AG10803 (cell line): ENCODE data around the gene GATA1.

ENCODE experiments used
- DNase-seq: peaks from one replicate; pipeline ENCODE4 v3.0.0; 2010; ENCODE audit warnings: low read depth
- H3K4me3 ChIP-seq: 2 replicates; pipeline ENCODE4 v1.5.1; 2011; ENCODE audit warnings: mild to moderate bottlenecking, low read length, control low read depth
- TF ChIP-seq, protein P1 (sequence below): conservative IDR thresholded peaks from 2 replicates; pipeline ENCODE4 v1.5.1; 2011; ENCODE audit warnings: mild to moderate bottlenecking, low read length, control low read depth, inconsistent platforms

Gene GATA1

DNA sequence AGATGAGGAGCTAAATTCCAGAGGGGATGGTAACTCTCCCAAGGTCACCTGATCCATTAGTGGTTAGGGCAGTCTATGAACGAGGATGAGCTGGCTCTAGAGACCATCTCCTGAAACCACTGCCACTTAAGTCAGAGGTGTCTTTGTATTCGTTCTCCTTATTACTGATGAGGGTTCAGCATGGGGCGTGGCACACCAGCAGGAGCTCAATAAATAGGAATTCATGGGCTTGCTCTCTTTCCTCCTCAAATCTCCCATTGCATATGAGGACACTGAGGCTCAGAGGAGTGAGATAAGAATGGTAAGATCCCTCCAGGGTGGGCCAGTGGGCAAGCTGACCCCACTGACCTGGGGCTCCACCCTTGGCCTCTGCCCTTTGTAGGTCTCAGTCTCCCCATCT lies 1.7 kb upstream of the GATA1 start:
- TF ChIP-seq, protein P1, sequence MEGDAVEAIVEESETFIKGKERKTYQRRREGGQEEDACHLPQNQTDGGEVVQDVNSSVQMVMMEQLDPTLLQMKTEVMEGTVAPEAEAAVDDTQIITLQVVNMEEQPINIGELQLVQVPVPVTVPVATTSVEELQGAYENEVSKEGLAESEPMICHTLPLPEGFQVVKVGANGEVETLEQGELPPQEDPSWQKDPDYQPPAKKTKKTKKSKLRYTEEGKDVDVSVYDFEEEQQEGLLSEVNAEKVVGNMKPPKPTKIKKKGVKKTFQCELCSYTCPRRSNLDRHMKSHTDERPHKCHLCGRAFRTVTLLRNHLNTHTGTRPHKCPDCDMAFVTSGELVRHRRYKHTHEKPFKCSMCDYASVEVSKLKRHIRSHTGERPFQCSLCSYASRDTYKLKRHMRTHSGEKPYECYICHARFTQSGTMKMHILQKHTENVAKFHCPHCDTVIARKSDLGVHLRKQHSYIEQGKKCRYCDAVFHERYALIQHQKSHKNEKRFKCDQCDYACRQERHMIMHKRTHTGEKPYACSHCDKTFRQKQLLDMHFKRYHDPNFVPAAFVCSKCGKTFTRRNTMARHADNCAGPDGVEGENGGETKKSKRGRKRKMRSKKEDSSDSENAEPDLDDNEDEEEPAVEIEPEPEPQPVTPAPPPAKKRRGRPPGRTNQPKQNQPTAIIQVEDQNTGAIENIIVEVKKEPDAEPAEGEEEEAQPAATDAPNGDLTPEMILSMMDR: no peak
- no peak overlapping the region for H3K4me3 ChIP-seq
- no peak for DNase-seq

DNA sequence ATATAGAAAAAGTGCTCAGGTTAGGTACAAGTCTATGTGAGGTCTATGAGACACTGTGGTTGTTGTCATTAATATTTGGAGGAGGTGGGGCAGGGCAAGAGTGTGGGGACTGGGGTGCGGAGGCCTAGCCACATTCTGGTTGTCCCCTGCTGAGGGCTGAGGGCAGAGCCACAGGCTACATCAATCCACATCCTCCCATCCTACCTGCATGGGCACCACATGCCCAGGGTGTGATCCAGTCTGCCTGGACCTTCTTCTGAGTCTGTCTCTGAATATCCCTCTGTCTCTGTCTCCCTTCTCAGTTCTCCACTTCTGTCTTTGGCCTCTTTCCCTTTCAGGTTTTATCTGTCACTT lies 1.2 kb upstream of the GATA1 start:
- DNase-seq: no peak
- TF ChIP-seq, protein P1: no peak
- no peak overlapping the region for H3K4me3 ChIP-seq

DNA sequence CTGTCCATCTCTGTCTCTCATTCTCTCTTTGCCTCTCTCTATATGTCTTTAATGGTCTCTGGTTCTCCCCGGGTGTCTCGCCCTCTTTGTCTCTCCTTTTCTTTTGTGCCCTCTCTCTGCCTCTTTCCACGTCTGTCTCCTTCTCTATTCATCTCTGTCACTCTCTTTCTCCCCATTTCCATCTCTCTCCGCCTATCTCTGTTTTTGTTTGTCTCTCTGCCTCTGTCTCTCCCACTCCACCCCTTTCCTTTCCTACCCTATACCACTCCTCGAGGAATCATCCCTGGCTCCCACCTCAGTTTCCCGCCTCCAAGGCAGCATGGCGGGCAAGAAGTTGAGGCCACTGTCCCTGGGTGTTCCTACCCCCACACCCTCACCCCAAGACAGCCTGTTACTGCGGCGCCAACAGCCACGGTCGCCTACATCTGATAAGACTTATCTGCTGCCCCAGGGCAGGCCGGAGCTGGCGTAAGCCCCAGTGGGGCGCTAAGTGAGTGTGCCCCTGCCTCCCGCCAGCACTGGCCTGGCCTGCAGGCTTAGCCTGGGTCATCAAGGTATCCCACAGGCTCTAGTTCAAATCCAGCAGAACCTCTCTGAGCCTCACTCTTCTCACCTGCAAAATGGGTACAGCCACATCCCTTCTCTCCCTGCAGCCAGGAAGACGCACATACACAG lies 713 bp upstream of the GATA1 start:
- TF ChIP-seq, protein P1: no peak
- no peak for DNase-seq
- no peak overlapping the region for H3K4me3 ChIP-seq

DNA sequence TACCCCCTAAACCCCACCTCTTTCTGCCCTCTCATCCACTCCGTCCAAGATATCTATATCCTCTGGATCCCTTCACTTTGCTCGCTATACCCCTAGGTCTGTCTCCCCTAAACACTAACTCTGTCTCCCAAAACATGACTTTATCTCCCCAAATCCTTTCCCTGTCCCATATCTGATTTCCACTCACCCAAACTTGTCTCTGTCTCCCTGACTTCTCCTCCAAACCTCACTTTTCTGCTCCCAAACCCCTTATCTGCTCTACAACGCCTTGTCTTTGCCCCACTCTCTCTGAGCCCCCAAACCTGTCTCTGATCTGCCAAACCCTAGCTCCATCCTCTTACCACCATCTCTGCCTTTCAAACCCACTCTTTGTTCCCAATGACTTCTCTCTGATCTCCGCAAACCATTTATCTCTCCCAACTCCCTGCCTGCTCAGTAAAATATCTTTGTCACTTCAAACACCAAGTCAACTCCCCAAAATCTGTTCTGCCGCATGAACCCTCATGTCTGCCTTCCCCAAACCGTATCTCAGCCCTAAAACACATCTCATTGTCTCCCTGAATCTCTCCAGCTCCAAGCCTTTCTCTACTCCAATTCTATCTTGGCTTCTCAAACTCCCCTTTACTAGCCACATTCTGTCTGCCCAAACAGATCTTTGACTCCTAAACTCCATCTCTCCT lies 575 bp downstream of the GATA1 start:
- no peak for DNase-seq
- H3K4me3 ChIP-seq: no peak overlapping the region
- TF ChIP-seq, protein P1: no peak

DNA sequence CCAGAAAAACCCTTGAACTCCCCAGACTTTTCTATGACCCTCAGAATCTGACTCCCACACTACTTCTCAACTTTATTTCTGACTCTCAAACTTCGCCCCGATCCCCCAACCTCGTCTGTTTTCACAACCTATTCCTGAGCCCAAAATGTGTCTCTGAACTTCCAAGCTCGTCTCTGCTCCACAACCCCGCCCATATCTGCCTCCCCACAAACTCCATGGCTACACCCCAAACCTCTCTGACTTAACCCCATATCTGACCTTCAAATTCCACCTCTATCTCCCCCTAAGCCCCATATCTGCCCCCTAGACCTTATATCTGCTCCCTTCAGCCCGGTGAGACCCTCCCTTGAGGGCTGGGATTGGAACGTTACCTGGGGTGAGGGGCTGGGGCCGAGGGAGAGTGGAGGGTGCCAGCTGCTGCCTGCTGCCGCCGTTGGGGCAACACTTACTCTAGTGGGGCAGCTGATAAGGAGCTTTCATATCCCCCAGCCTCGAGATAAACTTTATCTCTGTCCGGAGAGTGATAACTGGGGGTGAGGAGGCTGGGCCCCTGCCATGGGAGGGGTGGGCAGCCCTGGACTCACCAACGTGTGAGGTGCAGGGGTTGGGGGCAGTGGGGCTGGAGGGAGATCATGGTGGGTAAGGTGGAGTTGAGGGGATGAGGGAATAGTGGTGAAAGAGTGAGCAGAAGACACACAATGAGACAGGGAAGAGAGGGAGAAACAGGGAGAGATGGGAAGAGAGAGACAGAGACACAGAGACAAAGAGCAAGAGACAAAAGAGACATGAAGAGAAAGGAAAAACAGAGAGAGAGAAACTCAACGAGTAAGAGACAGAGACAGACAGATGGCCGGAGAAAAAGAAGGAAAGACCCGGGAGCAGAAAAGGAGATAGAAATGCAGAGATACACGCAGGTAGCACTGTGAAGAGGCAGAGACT lies 1.4 kb downstream of the GATA1 start:
- H3K4me3 ChIP-seq: no peak overlapping the region
- no peak for DNase-seq
- TF ChIP-seq, protein P1: no peak

DNA sequence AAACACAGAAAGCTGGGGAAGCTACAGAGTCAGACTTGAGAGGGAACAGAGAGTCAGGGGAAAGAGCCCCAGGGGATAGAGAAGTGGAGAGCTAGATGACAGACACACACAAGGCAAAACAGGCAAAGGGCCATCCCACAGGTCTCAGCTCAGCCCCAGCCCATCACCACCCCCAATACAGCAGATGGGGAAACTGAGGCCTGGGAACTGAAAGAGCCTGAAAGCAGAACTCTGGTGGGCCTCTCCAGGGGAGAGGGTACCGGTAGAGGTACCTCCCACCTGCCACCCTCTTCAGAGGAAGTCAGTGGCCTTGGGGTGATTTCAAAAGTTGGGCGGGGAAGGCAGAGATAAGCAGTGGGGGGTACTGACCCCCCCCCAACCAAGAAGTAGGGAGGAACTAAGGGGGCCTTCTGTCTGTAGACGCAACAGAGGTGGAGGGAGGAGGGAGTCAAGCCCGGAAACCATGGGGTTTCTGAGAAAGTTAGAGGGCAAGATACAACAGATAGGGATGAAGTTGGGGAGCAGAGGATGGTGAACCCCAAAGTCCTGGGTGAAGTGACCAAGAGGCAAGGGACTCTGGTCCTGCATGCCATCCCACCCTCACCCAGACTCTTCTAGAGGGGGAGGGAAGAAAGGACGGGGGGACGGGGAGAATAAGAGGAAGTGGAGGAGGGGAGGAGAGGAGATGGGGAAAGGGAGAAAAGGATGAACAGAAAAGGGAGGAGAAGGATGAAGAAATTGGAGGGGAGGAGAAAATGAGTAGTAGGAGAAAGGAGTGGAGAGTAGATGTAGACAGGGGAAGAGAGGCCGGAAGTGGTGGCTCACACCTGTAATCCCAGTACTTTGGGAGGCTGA lies 3.2 kb downstream of the GATA1 start:
- no peak overlapping the region for H3K4me3 ChIP-seq
- TF ChIP-seq, protein P1: no peak
- DNase-seq: no peak
